ENCODE results near the gene STK40.

Gene STK40

GRCh38 chr1:36402504-36402890, 16.8 kb upstream of the STK40 start:
- no peaks in the 10 kb centered on the region for H3F3A ChIP-seq (ENCODE audit: insufficient read depth, low read length)
- no peaks in the 10 kb centered on the region for H3K36me3 ChIP-seq (replicated peaks; ENCODE audit: insufficient read depth, low read length)
- TF ChIP-seq EZH2phosphoT487 (IDR thresholded peaks at IDR 0.05; ENCODE audit: low read length), result no peak
- no peaks in the 10 kb centered on the region for H3K9me2 ChIP-seq (replicated peaks; ENCODE audit: insufficient read depth, low read length)
- no peak overlapping the region for H3K27ac ChIP-seq (ENCODE audit: low read length)
- H3K4me1 ChIP-seq (ENCODE audit: low read length), result no peaks in the 10 kb centered on the region; the same call in 1 of the 2 replicates
- no peak overlapping the region for H3K4me3 ChIP-seq (ENCODE audit: low read length)
- H3K4me2 ChIP-seq (ENCODE audit: low read depth, low read length), result no peak overlapping the region
- no peaks in the 10 kb centered on the region for H3K9me3 ChIP-seq (replicated peaks; ENCODE audit: insufficient read depth, low read length)
- no peak overlapping the region for H2AFZ ChIP-seq (ENCODE audit: low read length)
- H3K27me3 ChIP-seq (replicated peaks; ENCODE audit: insufficient read depth, low read length), result no peaks in the 10 kb centered on the region
- H4K20me1 ChIP-seq (ENCODE audit: insufficient read depth, low read length), result no peaks in the 10 kb centered on the region
- no peak overlapping the region for H3K9ac ChIP-seq (ENCODE audit: low read length)
- no peak for DNase-seq
- peaks cover 2% of the 10 kb centered on the region for H3K79me2 ChIP-seq (ENCODE audit: low read length)

- no peaks in the 10 kb centered on the region; the same call in 1 of the 2 replicates for H3K4me1 ChIP-seq (ENCODE audit: low read length)
- peak overlapping the region; percentile 71; the same call in 1 of the 2 replicates for H3K4me2 ChIP-seq (ENCODE audit: low read depth, low read length)
- peak overlapping the region; percentile 83; the same call in 1 of the 2 replicates for H3K27ac ChIP-seq (ENCODE audit: low read length)
- H3K4me3 ChIP-seq (ENCODE audit: low read length), result peak overlapping the region; percentile 73
- peaks cover 8% of the 10 kb centered on the region for H3K79me2 ChIP-seq (ENCODE audit: low read length)
- no peaks in the 10 kb centered on the region for H3K36me3 ChIP-seq (replicated peaks; ENCODE audit: insufficient read depth, low read length)
- no peaks in the 10 kb centered on the region for H3K27me3 ChIP-seq (replicated peaks; ENCODE audit: insufficient read depth, low read length)
- H4K20me1 ChIP-seq (ENCODE audit: insufficient read depth, low read length), result no peaks in the 10 kb centered on the region
- TF ChIP-seq EZH2 (optimal IDR thresholded peaks at IDR 0.05; ENCODE audit: low read depth, low read length) (no peak), CTCF (IDR thresholded peaks at IDR 0.05; ENCODE audit: low read length) (no peak), EZH2phosphoT487 (IDR thresholded peaks at IDR 0.05; ENCODE audit: low read length) (no peak)
- H2AFZ ChIP-seq (ENCODE audit: low read length), result peak overlapping the region; percentile 83
- no peaks in the 10 kb centered on the region for H3F3A ChIP-seq (ENCODE audit: insufficient read depth, low read length)
- no peaks in the 10 kb centered on the region for H3K9me3 ChIP-seq (replicated peaks; ENCODE audit: insufficient read depth, low read length)
- H3K9ac ChIP-seq (ENCODE audit: low read length), result peak overlapping the region; percentile 80; the same call in 1 of the 2 replicates
- H3K9me2 ChIP-seq (replicated peaks; ENCODE audit: insufficient read depth, low read length), result no peaks in the 10 kb centered on the region
- DNase-seq, result no peak
These were observed 16.1 kb upstream of the STK40 start for GRCh38 chr1:36401602-36402503.

- H3K27ac ChIP-seq (ENCODE audit: low read length), result peak overlapping the region; percentile 83
- H3K27me3 ChIP-seq (replicated peaks; ENCODE audit: insufficient read depth, low read length), result no peaks in the 10 kb centered on the region
- H3K4me2 ChIP-seq (ENCODE audit: low read depth, low read length), result peak overlapping the region; percentile 79
- no peak for TF ChIP-seq EZH2phosphoT487 (IDR thresholded peaks at IDR 0.05; ENCODE audit: low read length)
- no peak for TF ChIP-seq EZH2 (optimal IDR thresholded peaks at IDR 0.05; ENCODE audit: low read depth, low read length)
- TF ChIP-seq CTCF (IDR thresholded peaks at IDR 0.05; ENCODE audit: low read length), result no peak
- peak; percentile 92 for DNase-seq
- no peaks in the 10 kb centered on the region for H4K20me1 ChIP-seq (ENCODE audit: insufficient read depth, low read length)
- H3K79me2 ChIP-seq (ENCODE audit: low read length), result peaks cover 16% of the 10 kb centered on the region
- H3F3A ChIP-seq (ENCODE audit: insufficient read depth, low read length), result no peaks in the 10 kb centered on the region
- no peaks in the 10 kb centered on the region for H3K9me2 ChIP-seq (replicated peaks; ENCODE audit: insufficient read depth, low read length)
- peak overlapping the region; percentile 73 for H3K4me3 ChIP-seq (ENCODE audit: low read length)
- peaks cover 2% of the 10 kb centered on the region; the same call in 1 of the 2 replicates for H3K4me1 ChIP-seq (ENCODE audit: low read length)
- H3K36me3 ChIP-seq (replicated peaks; ENCODE audit: insufficient read depth, low read length), result no peaks in the 10 kb centered on the region
- no peaks in the 10 kb centered on the region for H3K9me3 ChIP-seq (replicated peaks; ENCODE audit: insufficient read depth, low read length)
- peak overlapping the region; percentile 83 for H2AFZ ChIP-seq (ENCODE audit: low read length)
- H3K9ac ChIP-seq (ENCODE audit: low read length), result peak overlapping the region; percentile 80
These were observed 15.3 kb upstream of the STK40 start for GRCh38 chr1:36400825-36401601.

All from MM.1S (cell line).